Heart left ventricle (tissue), 16 donors: ENCODE results near the gene USH1G. TPM values are rescaled to one million over a fixed set of nuclear protein-coding genes. Genes with fewer than 3 reads are reported as not detected.

Source experiments
- ATAC-seq, 4 donors: fragments of 200-7000 bp; cut with Tn5 transposase; one replicate each; pipeline ENCODE4 v1.9.1; 2020 to 2022; ENCODE audit warnings: moderate library complexity in 4 of 4, mild to moderate bottlenecking in 3 of 4, moderate number of reproducible peaks in 1 of 4
- DNase-seq, 5 donors: peaks; one replicate each; pipeline ENCODE4 v3.0.0-alpha.2; 2020
- H3K27ac ChIP-seq, 12 donors: fragments of 200-600 bp; sonication (generic) in 4 of 12; one replicate each; pipeline versions ENCODE4 v1.5.0 to v1.8.0; 2016 to 2022; ENCODE audit warnings: mild to moderate bottlenecking in 2 of 12
- H3K27me3 ChIP-seq, 9 donors: fragments of 200-600 bp; sonication (generic) in 2 of 9; one replicate each; pipeline versions ENCODE4 v1.5.1 to v1.8.0; 2016 to 2022; ENCODE audit warnings: mild to moderate bottlenecking in 3 of 9
- H3K36me3 ChIP-seq, 9 donors: fragments of 200-600 bp; sonication (generic) in 2 of 9; one replicate each; pipeline versions ENCODE4 v1.5.0 to v1.8.0; 2018 to 2022; ENCODE audit warnings: mild to moderate bottlenecking in 2 of 9
- H3K4me1 ChIP-seq, 12 donors: fragments of 200-600 bp; sonication (generic) in 4 of 12; one replicate each; pipeline versions ENCODE4 v1.5.0 to v1.8.0; 2016 to 2022; ENCODE audit warnings: mild to moderate bottlenecking in 3 of 12
- H3K4me3 ChIP-seq, 12 donors: fragments of 200-600 bp; sonication (generic) in 4 of 12; one replicate each; pipeline versions ENCODE4 v1.5.0 to v1.8.0; 2017 to 2022; ENCODE audit warnings: mild to moderate bottlenecking in 9 of 12, moderate library complexity in 4 of 12
- H3K9me3 ChIP-seq, 12 donors: fragments of 200-600 bp; sonication (generic) in 4 of 12; one replicate each; pipeline versions ENCODE4 v1.5.0 to v1.8.0; 2016 to 2022; ENCODE audit warnings: mild to moderate bottlenecking in 1 of 12
- POLR2A ChIP-seq, 2 donors: fragments of 450-650 bp; IDR thresholded peaks; one replicate each; pipeline ENCODE4 v1.6.1; 2017; ENCODE audit warnings: antibody characterized with exemption in 2 of 2, mild to moderate bottlenecking in 2 of 2, moderate library complexity in 2 of 2
- WGBS, 4 donors: extraction: QIAGEN DNeasy Blood & Tissue Kit in 2 of 4; methylation state at CpG; one replicate each; pipeline versions ENCODE4 v1.1.5 to v1.1.7; 2013 to 2018; 5-methylcytosine and 5-hydroxymethylcytosine counted together
- intact Hi-C, 10 donors: fragments of 100-400 bp; cut with DNase I; formaldehyde crosslinking; loops; one replicate each; pipeline versions ENCODE4 v1.11.1 to v1.14.2; 2022
- polyA plus RNA-seq, 2 donors: library from polyadenylated mRNA; stranded (reverse); fragments of 200-250 nt; gene quantifications; one replicate each; pipeline ENCODE4 v1.2.3, GENCODE V29; 2013
- total RNA-seq, 9 donors: library from RNA; depleted of rRNA in 2 of 9; stranded (reverse); fragments of >200 nt in 2 of 9; fragmentation: NEBNext Ultra II Directional in 3 of 9; extraction: Animal tissue kit (Norgen Biotek cat#: 25700) in 3 of 9; gene quantifications; one replicate each; pipeline versions ENCODE4 v1.1.0 to v1.2.4, GENCODE V29; 2016 to 2023
- TF ChIP-seq, protein P1 (sequence below), 12 donors: fragments of 200-600 bp; sonication (generic) in 4 of 12; IDR thresholded peaks; one replicate each; pipeline versions ENCODE4 v1.5.0 to v1.8.0; 2018 to 2022; ENCODE audit warnings: antibody characterized with exemption in 12 of 12, mild to moderate bottlenecking in 5 of 12
- donor health status: ischemic (EF 13 %, LVEDD 7.1; RV severe dilation, severe dysfunction).
- donor health status: healthy with polysubstance abuse.
- donor health status: DM: no; HTN: yes; CAD: no.
- donor health status: DM: no; HTN: no; CAD: no.
- donor health status: ischemic (EF 25% LVEDD 6.9; RV normal size, moderate dysfunction).
- donor health status: ischemic (EF 25% LVEDD 5.7; RV mildly dilated, moderate dysfunction).
- donor health status: healthy.
- donor health status: DM: yes; HTN: yes; CAD: no.
- donor health status: ischemic (EF 35%, LVEDD 5.7; RV mildly dilated, moderate dysfunction).
- donor health status: nonischemic (EF 11% LVEDD 7.7; RV severe dilation, severe dysfunction).
- donor health status: DM: yes; HTN: yes; CAD: no.
- donor health status: PGD.
- donor health status: ischemic (EF 29% LVEDD 5.4; RV normal size, mild dysfunction).
- donor health status: nonischemic (EF 23%, LVEDD 6.1; RV moderate dilation, normal function).

The USH1G gene
- total and polyA plus RNA-seq, 11 donors, result not detected

- TF ChIP-seq POLR2A (IDR thresholded peaks at IDR 0.05), result no peak
- TF ChIP-seq, protein P1, sequence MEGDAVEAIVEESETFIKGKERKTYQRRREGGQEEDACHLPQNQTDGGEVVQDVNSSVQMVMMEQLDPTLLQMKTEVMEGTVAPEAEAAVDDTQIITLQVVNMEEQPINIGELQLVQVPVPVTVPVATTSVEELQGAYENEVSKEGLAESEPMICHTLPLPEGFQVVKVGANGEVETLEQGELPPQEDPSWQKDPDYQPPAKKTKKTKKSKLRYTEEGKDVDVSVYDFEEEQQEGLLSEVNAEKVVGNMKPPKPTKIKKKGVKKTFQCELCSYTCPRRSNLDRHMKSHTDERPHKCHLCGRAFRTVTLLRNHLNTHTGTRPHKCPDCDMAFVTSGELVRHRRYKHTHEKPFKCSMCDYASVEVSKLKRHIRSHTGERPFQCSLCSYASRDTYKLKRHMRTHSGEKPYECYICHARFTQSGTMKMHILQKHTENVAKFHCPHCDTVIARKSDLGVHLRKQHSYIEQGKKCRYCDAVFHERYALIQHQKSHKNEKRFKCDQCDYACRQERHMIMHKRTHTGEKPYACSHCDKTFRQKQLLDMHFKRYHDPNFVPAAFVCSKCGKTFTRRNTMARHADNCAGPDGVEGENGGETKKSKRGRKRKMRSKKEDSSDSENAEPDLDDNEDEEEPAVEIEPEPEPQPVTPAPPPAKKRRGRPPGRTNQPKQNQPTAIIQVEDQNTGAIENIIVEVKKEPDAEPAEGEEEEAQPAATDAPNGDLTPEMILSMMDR (IDR thresholded peaks at IDR 0.05), result no peak
- intact Hi-C loops, result no loop called here
- Histone ChIP-seq H3K9me3 (no peaks in the 10 kb centered on the region), H3K4me1 (no peaks in the 10 kb centered on the region), H3K4me3 (no peak overlapping the region), H3K27ac (no peak overlapping the region), H3K27me3 (peaks cover 0 to 18% (median 3%) of the 10 kb centered on the region in 9 donors), H3K36me3 (no peaks in the 10 kb centered on the region)
- DNase-seq (no peak), ATAC-seq (no peak)
- WGBS, 4 donors, result 76 to 80% (median 77%) methylated on average over 6 to 7 of the region's 7 CpGs
These were observed 18.2 kb downstream of the USH1G start for GRCh38 chr17:74904687-74905409.

GRCh38 chr17:74903671-74904070 lies 19.4 kb downstream of the USH1G start:
- peaks cover 0 to 18% (median 3%) of the 10 kb centered on the region in 9 donors for H3K27me3 ChIP-seq

GRCh38 chr17:74903034-74903433 lies 20.0 kb downstream of the USH1G start:
- peaks cover 0 to 18% (median 3%) of the 10 kb centered on the region in 9 donors for H3K27me3 ChIP-seq
- no peaks in the 10 kb centered on the region for H3K9me3 ChIP-seq
- DNase-seq (no peak), ATAC-seq (no peak)
- intact Hi-C loops, result no loop called here
- H3K4me3 ChIP-seq, result no peak overlapping the region
- no peaks in the 10 kb centered on the region for H3K4me1 ChIP-seq
- WGBS, 4 donors, result 84 to 93% (median 87%) methylated on average over 9 of the region's 9 CpGs
- TF ChIP-seq, protein P1 (IDR thresholded peaks at IDR 0.05), result no peak
- no peak for TF ChIP-seq POLR2A (IDR thresholded peaks at IDR 0.05)
- H3K36me3 ChIP-seq, result no peaks in the 10 kb centered on the region
- no peak overlapping the region for H3K27ac ChIP-seq

More at GRCh38 chr17:74903671-74904070, 19.4 kb downstream of the USH1G start:
- Histone ChIP-seq H3K9me3 (no peaks in the 10 kb centered on the region), H3K4me3 (no peak overlapping the region), H3K27ac (no peak overlapping the region), H3K36me3 (no peaks in the 10 kb centered on the region), H3K4me1 (no peaks in the 10 kb centered on the region)
- no peak for TF ChIP-seq POLR2A (IDR thresholded peaks at IDR 0.05)
- TF ChIP-seq, protein P1 (IDR thresholded peaks at IDR 0.05), result no peak
- ATAC-seq, result no peak
- intact Hi-C loops, result no loop called here
- no peak for DNase-seq
- WGBS, 4 donors, result 68 to 74% (median 72%) methylated on average over 5 to 6 of the region's 6 CpGs

DNA sequence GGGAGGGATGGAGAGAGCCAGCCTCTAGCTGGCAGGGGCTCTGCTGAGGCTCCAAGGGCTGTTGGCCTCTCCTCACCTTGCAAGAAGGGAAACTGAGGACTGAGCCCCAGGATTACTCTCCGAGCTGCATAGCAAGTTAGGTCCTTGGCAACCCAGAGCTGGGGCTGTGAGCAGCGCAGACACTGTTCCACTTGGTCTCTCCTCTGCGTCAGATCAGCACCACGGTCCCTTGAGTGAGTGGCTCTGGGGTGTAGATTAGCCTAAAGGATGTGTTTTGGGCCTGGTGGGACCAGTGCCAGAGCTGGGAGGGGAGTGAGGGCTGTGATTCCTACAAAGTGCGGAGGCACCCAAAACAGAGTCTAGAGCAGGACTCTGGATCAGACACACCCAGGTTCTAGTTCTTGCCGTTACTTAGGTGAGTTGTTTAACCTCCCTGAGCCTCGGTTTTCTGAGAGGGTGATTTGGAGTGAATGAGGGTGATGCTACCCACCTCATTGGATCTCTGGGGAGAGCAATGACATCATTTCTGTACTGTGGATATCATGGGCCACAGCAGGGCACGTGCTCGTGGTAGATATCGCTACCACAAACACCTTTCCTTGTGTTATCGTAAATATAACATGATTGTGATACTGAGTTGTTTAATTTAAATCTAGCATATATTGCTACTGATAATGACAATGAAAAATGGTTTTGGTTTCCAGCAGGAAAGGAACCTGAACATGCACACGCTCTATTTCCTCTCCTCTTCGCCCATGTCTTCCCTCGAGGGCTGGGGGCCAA lies 21.5 kb downstream of the USH1G start:
- H3K4me3 ChIP-seq, result no peak overlapping the region
- intact Hi-C loops, result no loop called here
- DNase-seq, result no peak
- H3K36me3 ChIP-seq, result no peaks in the 10 kb centered on the region
- no peak overlapping the region for H3K27ac ChIP-seq
- no peaks in the 10 kb centered on the region for H3K4me1 ChIP-seq
- no peak for TF ChIP-seq POLR2A (IDR thresholded peaks at IDR 0.05)
- TF ChIP-seq, protein P1 (IDR thresholded peaks at IDR 0.05), result no peak
- no peak for ATAC-seq
- H3K9me3 ChIP-seq, result no peaks in the 10 kb centered on the region
- 69 to 77% (median 71%) methylated on average over 13 to 14 of the region's 14 CpGs for WGBS, 4 donors
- H3K27me3 ChIP-seq, result peaks cover 0 to 19% (median 6%) of the 10 kb centered on the region in 9 donors
